ENCODE data around the gene PCSK6.
"Not testable (repeated sequence)": the region's sequence is repeated elsewhere in the genome, so short reads cannot be mapped to it uniquely, and the experiment has no call there.

The PCSK6 gene

DNA sequence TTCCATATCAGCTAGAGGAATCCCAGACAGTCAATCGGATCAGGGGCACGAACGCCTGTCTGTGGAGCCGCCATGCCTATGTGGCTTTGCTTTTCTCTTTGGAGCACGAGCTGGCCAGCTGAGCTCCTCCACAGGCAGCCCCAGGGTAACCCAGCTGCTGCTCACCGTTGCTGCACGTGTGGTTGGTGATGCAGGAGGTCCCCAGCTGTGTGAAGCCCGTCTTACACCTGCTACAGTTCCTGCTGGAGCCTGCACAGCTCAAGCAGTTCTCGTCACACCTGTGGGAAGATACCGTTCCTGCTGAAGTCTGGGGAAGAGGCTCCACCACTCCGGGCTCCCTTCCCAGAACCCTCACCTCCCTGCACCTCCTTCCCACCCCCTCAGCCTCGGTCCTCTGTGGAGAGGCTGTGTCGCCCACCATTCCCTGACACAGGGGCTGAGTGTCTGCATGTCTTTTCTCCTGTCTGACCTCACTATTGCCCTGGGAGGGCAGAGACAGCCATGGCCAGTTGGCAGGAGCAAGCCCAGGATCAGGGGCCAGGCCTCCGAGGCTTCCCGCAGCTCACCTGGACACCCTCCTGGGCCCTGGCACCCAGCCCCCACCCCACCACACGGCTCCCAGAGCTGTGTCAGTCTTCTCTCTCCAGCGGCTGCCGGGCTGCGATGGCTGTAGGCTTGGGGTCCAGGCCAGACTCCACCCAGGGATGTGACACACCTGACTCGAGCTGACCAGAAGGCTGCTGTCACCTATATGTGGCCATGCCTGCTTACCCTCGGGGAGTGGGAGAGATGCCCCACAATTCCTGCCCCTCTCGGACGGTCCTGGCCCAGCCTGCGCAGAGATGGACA lies 182.2 kb downstream of the PCSK6 start:
- no peak for DNase-seq (ENCODE audit: low spot score)

DNA sequence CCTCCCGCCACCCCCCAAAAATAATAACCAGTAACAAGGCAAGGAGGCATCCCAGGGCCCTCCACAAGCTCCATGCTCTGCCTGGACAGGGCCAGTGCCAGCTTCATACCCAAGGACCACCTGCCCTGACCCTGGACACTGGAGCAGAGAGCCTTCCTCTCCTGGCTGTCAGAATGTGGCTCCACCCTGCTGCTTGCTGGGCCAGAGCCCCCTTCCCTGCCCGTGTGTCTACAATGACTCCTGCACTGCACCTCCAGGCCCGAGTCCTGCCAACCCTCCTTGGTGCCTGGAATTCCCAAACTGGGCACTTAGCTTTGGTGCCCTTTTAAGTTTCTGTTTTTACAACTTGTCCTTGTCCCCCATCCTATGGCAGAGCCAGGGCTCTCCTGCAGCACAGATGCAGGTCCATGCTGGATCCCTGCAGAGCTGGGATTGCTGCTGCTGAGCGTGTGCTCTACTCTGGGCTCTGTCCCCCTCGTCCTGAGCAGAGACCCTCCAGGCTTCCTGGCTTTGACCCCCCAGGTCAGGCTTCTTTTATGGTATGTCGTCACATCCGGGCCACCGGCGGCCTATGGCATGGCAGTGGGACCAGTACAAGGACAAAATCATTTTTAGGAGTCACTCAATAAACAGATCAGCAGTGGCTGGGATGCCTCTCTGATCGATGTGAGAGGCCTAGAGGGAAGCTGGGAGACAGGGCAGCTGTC lies 183.0 kb downstream of the PCSK6 start:
- DNase-seq (ENCODE audit: low spot score): peak; percentile 3

DNA sequence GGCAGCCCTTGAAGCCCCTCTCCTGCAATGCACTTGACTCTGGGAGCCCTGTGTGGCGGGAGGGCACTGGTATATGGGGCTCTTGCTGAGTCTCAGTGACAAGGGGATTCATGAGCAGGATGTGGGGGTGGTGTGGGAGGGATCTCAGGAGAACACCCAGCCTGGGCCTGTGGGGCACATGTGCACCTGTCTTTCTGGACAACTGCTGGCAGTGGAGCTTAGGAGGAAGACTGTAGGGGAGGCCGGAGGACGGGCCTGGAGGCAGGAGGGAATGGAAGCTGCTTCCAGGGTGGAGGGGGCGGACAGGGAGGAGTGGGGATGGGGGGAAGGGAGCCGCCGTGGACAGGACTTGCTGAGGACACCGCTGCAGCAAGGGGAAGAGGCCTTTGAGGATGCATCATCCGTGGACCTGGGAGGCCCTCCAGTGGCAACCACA lies 183.7 kb downstream of the PCSK6 start:
- peak; percentile 1 for DNase-seq (ENCODE audit: low spot score)

DNA sequence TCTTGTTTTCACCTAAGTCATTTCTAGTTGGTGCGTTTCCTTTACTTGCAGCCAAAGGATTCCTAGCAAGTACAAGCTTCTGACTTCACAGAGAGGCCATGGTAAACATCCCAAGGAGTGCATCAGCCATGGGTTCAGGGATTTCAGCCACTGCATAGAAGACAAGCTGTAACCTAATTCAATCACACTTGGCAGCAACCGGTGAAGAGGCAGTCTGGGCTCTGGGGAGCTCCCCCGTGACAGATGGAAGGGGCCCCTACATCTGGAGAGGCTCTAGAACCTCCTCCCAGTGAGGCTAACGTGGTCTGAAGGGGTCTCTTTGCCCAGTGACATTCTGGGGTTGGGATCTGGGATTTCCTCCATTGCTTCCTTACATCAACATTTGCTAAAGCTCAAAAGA lies 186.1 kb downstream of the PCSK6 start:
- DNase-seq (ENCODE audit: low spot score): no peak

DNA sequence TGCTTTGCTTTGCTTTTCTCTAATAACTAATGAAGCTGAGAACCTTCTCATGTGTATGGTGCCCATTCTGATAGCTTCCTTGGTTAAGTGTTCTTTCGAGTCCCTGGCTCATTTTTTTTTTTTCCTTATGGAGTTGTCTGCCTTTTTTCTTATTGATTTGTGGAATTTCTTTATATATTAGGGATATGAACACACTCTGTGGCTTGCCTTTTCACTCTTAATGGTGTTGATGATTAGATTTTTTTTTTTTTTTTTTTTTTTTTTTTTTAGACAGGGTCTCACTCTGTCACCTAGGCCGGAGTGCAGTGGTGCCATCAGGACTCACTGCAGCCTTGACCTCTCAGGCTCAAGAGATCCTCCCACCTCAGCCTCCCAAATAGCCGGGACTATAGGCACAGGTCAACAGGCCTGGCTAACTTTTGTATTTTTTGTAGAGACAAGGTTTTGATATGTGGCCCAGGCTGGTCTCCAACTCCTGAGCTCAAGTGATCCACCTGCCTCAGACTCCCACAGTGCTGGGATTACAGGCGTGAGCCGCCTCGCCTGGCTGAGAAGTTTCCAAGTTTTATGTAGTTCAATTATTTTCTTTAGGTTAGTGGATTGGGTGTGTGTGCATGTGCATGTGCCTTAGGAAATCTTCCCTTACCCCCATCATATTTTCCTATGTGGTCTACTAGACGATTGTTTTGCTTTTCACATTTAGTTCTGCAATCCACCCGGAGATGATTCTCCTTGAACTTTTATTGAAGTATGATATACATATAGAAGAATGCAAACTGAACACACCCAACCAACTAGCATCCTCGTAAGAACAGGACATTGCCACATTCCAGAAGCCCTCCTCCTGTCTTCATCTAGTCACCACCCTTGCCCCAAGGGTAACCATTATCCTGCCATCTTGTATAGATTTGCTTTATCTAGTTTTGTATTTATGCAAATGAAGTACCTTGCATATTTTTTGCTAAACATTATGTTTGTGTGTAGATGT lies 192.8 kb downstream of the PCSK6 start:
- no peak for DNase-seq (ENCODE audit: low spot score)

DNA sequence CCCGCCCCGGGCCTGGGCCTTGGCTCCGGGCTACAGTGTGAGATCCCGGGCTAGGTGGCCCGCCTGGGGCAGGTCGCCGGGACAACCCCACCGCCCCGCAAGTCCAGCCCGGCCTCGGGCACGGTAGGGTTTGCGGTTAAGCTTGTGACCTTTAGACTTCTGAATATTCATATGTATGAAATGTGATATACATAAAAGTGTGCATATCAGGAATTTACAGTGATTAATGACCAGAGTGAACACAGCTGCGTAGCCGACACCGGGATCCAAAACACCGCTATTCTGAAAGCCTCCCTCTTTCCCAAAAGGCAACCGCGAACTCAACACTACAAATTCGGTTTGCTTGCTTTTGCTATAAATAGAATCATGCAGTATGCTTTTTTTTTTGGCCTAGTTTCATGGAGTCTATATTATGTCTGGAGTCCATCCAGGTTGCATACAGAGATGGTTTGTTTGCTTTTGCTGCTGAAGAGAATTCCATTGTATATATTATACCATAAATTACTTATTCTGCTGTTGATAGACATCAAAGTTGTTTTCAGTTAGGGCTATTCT lies 193.8 kb downstream of the PCSK6 start:
- peak; percentile 51 for DNase-seq (ENCODE audit: low spot score)

DNA sequence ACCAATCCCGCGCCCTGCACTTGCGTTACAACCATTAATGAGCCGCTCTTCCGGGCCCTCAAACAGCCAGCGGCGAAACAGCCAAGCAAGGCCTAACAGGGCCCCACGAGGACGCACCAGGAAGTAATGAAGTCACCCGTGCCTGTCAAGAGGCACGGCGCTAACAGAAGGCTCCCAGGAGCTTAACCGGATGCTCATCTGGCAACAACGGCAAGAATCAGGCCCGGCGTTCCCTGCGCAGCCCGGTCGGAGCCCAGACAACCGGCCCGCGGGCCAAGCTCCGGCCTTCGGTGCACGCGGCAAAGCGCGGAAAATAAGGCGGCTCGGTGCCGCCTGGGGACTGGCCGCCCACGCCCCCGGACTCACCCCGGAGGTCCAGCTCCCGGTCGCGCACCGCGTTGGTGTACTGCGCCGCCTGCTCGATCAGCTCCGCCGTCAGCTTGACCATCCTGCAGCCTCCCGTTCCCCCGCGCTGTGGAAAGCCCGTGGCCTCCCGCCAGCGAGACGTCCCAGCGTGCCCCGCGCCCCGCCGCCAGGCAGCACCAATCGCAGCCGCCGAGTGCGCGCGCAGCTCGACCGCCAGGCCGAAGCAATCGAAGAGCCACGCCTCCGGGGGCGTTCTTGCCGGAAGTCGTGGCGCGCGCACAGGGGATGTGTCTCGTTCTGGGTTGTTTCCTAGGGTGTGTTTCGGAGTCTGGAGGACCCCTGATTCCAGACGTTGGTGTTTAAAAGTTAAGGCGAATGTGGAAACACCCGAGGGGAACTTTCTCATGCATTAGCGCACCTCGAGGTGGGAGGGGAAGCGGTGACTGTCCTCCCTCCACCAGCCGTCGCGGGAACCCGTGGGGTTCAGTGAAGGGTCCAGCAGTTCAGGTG lies 194.5 kb downstream of the PCSK6 start, which contains the start of gene SNRPA1:
TSS of gene SNRPA1 (minus strand) at position 518 of the 876 bp plus-strand sequence. CDS start at position 448, 70 bp downstream.
- peak; percentile 96 for DNase-seq (ENCODE audit: low spot score)

DNA sequence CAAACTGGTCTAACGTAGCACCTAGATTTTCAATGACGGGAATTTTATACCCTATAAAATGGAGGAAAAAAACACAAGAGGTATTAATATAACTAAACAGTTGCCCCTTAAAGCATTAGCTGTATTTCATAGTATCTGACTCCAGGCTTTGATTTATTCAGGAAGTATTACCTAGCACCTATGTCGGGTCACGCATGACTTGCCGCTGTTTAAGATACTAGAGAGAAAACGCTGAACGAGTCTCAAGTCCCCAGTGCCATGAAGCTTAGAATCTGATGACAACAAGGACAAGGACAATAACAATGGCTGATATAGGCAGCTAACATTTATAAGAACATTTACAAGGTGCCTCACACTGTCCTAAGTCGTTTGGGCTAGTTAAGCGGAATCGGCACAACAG lies 196.4 kb downstream of the PCSK6 start:
- DNase-seq (ENCODE audit: low spot score): no peak

DNA sequence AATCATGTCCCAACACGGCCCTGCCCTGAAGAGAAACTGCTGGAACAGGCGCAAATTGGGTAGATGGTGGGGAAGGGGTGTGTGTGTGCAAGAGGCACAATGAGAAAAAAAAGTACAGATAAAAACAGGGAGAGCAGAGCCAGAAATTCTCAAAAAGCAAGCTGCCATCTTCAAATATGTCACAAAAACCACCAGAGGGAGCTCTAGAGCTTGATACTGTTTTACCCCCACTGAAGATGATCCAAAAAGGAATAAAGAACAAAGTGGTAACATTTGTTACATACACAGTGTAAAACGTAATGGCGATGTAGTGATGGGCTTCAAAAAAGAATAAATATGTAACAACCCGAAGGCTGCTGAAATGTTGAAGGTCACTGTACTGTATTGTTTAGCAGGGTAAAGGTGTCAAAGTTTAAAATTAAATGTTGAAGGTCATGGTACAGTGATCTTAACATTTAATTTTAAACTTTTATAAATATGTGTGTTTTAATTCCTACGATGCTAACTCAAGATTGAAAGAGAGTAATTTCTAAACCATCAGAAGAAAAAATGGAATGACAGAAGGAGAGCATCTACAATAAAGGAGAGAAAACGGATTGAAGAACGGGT lies 200.5 kb downstream of the PCSK6 start:
- DNase-seq (ENCODE audit: low spot score): peak; percentile 60

DNA sequence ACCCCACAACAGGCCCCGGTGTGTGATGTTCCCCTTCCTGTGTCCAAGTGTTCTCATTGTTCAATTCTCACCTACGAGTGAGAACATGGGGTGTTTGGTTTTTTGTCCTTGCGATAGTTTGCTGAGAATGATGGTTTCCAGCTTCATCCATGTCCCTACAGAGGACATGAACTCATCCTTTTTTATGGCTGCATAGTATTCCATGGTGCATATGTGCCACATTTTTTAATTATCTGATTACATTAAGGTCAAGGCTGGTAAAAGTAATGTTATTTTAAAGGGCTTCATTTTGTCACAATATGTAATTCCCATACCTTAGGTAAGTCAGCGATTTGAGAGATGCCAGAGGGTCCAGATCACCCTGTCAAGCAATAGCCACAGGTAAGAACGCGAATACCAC lies 202.2 kb downstream of the PCSK6 start:
- not testable (repeated sequence) for DNase-seq (ENCODE audit: low spot score)

DNA sequence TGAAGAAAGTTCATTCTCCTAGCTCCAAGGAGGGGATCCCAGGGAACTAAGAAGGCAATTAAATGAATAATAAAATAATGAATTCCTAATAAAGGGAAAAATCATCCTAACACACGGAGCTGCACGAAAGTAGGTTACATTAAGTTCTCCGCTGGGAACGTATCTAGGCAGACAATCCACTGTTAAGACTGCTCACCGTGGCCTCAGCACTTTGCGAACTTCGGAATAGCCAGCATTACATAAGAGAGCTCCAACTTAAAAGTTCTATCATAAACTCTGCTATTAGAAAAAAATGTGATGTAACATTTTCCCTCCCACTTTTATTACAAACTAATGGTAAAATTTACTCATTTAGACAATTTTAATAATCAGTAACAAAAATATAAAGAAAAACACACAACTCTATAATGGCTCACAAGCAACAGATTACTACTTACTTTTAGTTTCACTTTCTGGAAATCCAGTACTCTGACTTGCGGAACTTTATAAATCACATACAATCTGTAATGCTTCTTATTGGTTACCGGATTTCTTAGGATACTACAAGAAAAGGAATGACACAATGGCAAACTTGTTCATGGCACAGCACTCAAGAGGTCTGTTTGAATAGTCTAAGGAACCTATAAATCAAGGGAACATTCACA lies 202.9 kb downstream of the PCSK6 start:
- DNase-seq (ENCODE audit: low spot score): no peak

DNA sequence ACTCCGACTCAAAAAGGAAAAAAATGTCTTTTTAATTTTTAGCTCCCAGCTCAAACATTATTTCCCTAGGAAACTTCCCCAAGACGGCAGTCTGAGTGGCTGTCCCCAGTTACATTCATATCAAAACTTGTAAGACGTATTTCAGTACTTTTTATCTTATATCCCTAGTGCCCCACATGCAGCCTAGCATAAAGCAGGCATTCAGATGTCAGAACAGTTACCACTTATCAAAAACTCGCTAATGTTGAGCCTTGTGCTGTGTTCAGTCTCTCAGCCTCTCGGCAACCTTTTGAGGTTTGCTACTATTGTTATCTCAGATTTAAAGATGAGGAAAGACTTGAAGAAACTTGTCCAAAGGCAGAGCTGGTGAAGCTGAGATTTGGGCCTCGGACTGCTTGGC lies 205.6 kb downstream of the PCSK6 start:
- no peak for DNase-seq (ENCODE audit: low spot score)

DNA sequence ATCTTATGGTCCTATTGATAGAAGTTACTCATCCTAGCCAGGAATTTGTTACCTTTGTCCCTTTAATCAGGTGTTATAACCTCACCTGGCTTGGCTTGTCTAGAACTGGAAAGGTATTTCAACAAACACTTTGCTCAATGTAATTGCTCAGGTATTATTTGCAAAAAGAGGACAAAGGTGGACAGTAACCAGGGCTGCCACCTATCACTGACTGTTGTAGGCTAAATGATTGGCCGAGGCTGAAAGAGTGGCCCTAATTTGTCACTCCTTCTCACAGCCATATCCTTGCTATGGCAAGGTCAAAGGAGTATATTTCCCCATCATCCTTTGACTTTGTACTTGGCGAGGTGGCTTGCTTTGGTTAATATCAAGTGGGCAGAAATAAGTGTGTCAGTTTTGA lies 209.5 kb downstream of the PCSK6 start:
- DNase-seq (ENCODE audit: low spot score): no peak

DNA sequence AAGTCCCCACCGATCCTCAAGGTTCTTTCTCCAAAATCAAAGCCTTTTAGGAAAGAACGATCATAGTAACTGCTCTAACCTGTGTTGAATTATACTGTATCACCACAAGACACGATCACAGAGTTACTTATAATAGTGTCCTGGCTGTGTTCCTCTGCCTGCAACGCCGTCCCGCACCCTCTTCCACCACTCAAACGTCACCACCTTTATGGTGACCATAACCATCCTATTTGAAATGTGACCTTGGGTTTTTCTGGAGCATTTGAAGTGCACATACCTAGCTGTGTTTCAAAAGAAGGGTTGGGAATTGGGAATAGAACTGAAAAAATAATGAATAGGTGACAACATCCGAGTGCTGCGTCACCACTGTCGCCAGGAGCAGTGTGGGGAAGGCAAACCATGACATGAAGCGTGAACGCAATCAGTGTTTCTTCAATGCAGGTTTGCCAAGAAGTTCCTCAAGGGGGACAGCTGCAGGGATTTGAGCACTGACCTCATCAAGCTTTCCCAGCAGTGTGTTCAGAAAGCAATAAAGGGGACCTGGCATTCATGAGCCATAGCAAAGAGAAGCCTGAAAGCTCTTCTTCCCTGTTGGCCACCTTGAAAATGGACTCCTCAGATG lies 211.5 kb downstream of the PCSK6 start:
- DNase-seq (ENCODE audit: low spot score): no peak

DNA sequence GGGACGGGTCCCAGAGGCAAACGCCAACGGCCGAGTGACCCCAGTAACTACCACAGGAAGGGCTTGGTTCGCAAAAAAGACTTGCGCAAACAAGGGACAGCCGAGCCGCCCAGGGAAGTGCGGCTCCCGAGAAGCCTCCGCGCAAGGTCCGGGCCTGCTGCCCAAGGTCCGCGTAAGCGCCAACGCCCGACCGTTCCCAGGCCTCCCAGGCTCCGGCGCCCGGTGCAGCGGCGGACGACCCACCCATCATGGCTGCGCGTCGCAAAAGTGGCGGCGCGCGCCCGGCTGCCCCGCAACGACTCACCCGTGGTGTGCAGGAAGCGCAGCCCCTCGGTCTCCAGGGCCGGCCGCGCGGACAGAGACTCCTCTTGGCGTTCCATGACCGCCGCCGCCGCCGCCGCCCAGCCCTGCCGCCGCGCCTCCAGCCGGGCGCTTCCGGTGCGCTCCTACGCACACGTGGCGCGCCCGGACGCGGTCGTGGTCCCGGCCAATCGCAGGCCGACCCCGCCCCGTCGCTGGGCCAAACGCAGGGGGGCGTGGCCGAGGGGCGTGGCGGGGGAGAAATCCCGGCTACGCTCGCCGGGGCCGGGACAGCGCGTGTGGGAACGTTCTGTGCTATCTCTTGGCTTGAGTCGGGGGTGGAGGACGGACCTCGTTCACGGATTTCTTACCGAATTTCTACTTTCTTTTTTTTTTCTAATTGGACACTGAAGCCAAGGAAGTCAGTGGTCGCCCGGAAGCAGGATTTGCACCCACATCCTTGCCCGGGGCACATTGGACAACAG lies 212.3 kb downstream of the PCSK6 start, which contains the start of gene SELENOS:
TSS of gene SELENOS (minus strand) at position 448 of the 785 bp plus-strand sequence. CDS start at position 380, 68 bp downstream.
- DNase-seq (ENCODE audit: low spot score): peak; percentile 88

DNA sequence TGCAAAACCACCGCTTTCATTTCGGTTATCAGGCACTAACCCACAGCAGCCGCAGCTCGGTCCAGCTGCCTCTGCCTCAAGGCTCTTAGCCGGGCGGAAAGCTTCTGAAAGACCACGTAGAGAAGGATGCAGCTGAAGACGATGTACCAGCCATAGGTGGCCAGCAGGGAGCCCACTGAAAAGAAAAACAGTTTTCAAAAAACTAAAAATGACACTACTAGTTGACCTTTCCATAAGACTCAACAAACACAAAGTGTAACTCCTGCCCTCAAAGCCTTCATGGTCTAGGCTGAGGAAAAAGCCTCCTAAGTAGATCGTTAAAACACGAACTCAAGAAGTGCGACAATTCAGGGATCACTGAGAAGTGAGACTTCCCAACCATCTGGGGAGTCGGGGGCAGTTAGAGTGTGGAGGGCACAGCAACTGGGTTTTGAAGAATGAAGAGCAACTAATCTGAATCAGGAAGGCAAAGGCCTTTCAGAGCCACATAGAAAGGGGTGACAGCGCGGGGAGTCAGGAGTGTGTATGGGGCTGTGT lies 212.9 kb downstream of the PCSK6 start:
- no peak for DNase-seq (ENCODE audit: low spot score)

DNA sequence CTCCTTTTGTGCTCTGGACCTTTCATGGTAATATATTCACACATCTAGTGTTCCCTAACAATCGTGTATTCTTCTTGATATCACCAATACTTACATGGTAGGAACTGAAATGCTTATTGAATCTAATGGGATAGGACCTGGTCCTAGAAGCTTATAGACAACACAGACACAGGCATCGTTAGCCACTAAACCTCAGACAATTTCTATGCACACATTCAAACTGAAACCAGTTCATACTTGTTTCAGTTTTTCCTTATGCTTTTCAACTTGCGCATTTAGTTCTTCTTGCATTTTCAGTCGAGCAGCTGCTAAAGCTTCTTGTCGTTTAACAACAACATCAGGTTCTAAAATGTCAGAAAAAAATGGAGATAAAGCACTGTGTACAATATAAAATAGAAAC lies 214.5 kb downstream of the PCSK6 start:
- DNase-seq (ENCODE audit: low spot score): no peak

DNA sequence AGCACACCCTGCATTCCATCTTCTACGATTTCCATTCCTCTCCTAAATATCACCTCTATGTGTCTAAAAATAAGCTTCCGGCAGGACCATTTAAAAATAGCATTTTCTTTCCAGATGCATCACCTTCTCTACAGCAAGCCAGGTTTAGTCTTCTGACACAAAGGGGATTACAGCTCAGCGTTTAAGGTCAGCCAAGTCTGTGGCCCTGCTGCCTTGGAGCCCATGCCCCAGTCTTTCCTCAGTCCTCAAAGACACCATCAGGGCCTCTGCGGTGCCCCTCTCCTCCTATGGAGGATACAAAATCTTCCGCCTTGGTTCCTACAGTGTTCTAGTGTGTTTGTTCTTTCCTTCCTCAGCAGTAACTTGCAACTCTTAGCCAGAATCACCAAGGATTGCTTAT lies 216.0 kb downstream of the PCSK6 start:
- DNase-seq (ENCODE audit: low spot score): no peak

All from hepatic stellate cell (primary cell).